Measurements from ENCODE around the gene POR. TPM values are rescaled to one million over a fixed set of nuclear protein-coding genes. Genes with fewer than 3 reads are reported as not detected.

Gene POR
- total RNA-seq, 4 donors from 2014 or later = 10.0 to 122 (median 69.2) TPM

DNA sequence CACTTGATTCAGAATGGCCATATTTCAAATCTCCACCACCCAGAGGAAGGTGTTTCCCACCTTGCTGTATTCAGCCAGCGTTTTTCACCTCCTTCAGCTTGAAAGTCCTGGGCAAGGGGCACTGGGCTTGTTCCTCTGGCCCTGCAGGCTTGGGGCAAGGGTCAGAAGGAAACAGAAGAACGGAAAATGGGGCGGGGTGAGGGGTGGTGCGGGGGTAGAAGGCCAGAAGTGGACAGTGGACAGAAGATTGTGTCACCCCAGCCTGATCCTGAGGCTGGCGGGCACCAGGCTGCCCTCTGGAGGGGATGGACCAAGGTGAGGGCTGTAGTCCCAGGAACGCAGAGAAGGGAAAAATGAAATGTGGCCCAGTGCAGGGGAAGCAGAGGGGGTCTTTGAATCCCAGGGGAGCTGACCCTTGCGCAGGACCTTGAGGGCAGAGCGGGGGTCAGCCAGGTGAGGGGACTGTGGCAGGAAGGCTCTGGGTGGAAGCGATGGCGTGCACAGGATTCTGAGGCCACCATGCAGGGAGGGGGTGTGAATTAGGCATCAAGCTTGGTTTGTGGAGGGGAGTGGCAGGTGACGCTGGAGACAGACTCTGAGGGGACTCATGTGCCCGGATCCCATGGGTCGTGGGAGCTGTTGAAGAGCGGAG is 56.5 kb downstream of the POR start:
- Histone ChIP-seq H3K4me3 (no peak overlapping the region), H3K27ac (no peak overlapping the region), H3K4me1 (peaks cover 0 to 22% of the 10 kb centered on the region in 2 donors), H3K9me3 (no peaks in the 10 kb centered on the region), H3K36me3 (no peaks in the 10 kb centered on the region), H3K27me3 (no peaks in the 10 kb centered on the region)
- intact Hi-C loops (cut with DNase I; ENCODE audit: low total_unique reads) = no loop called here
- DNase-seq = no peak
- TF ChIP-seq POLR2A (IDR thresholded peaks at IDR 0.05) = no peak
- TF ChIP-seq, protein P1, sequence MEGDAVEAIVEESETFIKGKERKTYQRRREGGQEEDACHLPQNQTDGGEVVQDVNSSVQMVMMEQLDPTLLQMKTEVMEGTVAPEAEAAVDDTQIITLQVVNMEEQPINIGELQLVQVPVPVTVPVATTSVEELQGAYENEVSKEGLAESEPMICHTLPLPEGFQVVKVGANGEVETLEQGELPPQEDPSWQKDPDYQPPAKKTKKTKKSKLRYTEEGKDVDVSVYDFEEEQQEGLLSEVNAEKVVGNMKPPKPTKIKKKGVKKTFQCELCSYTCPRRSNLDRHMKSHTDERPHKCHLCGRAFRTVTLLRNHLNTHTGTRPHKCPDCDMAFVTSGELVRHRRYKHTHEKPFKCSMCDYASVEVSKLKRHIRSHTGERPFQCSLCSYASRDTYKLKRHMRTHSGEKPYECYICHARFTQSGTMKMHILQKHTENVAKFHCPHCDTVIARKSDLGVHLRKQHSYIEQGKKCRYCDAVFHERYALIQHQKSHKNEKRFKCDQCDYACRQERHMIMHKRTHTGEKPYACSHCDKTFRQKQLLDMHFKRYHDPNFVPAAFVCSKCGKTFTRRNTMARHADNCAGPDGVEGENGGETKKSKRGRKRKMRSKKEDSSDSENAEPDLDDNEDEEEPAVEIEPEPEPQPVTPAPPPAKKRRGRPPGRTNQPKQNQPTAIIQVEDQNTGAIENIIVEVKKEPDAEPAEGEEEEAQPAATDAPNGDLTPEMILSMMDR (IDR thresholded peaks at IDR 0.05) = no peak

DNA sequence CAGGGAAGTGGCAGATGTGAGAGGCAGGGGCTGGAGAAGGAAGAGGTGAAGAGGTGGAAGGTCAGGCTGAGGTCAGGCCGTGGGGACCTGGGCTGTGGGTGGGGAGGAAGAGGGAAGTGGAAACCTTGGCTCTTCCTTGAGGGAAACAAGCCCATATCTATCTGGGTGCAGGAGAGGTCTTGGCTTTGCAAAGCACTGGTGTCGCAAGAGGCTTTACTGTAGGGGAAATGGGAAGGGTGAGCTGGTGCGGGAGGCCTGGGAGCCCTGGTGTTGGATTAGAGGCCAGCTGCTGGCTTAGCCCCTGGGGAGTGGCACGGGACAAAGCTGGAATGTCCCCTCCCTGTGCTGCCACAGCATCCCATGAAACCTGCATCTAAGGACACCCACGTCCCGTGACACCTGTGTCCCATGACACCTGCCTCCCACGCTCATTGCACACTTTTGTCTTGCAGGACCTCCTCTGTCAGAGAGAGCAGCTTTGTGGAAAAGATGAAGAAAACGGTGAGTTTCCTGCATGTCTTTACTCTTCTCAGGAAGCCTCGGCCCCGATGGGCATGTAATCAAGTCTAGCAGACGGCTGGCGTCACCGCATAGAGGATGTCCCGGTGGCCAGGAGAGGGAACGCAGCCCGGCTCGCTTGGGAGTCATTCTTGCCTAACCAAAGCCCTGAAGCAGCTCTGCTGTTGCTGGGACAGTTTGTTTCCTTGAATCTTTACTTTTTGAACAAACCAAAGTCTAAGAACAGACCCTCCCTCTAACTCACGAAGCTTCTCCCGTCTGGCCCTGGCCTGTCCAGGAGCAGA is 57.2 kb downstream of the POR start:
- DNase-seq = peak in 1 of 2 donors; percentile 39
- no peaks in the 10 kb centered on the region for H3K9me3 ChIP-seq
- intact Hi-C loops (cut with DNase I; ENCODE audit: low total_unique reads) = no loop called here
- TF ChIP-seq POLR2A (IDR thresholded peaks at IDR 0.05) = no peak
- TF ChIP-seq, protein P1 (IDR thresholded peaks at IDR 0.05) = no peak
- H3K27ac ChIP-seq = peak overlapping the region; percentile 7 to 25
- H3K4me3 ChIP-seq = no peak overlapping the region
- H3K27me3 ChIP-seq = no peaks in the 10 kb centered on the region
- H3K4me1 ChIP-seq = peaks cover 0 to 18% of the 10 kb centered on the region in 2 donors
- H3K36me3 ChIP-seq = no peaks in the 10 kb centered on the region

DNA sequence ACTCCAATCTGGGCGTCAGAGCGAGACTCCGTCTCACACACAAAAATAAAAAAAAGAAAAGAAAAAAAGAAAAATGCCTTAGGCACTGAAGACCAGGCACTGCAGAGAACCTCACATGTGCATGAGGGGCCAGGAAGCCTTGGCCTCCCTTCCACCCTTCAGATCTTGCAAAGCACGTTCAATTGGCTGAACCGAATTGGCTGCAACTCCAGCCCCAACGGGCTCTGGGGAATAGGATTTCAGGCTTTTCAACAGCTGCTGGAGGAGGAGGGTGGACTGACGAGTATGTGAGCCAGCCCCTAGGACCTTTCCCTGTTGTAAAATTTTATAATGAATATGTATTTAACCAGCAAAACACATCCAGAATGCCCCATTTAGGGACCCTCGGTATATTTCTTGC is 62.8 kb downstream of the POR start:
- no peaks in the 10 kb centered on the region for H3K27me3 ChIP-seq
- H3K36me3 ChIP-seq = no peaks in the 10 kb centered on the region
- no peak overlapping the region for H3K4me3 ChIP-seq
- peak; percentile 52 to 74 for DNase-seq
- no peak overlapping the region for H3K27ac ChIP-seq
- no peaks in the 10 kb centered on the region for H3K4me1 ChIP-seq
- no peaks in the 10 kb centered on the region for H3K9me3 ChIP-seq
- intact Hi-C loops (cut with DNase I; ENCODE audit: low total_unique reads) = no loop called here
- TF ChIP-seq, protein P1 (IDR thresholded peaks at IDR 0.05) = no peak
- TF ChIP-seq POLR2A (IDR thresholded peaks at IDR 0.05) = no peak

DNA sequence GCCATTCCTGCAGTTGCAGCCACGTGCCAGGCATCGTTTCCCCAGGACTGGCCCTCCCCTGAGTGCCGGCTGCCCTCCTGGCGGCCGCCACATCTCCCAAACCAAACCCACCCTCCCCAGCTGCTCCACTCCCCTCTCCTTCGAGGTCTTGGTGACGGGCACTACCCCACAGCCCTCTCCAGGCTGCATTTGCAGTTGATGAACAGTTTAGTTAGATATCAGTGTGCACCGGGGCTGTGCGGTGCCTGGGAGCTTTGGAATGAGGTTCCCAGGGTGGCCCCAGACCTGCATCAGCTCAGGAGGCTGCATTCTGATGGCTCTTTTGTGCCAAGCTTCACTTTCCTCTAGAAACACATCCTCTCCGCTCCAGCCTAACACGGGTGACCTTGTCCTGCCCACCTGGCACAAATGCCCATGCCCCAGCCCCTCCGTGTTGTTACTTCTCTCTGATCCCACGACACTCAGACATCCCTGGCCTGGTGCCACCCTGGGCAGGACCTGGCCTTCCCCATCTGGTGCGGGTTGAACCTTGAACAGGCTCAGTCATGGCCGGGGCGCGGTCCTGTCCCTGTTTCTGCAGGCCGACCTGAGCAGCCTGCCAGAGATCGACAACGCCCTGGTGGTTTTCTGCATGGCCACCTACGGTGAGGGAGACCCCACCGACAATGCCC is 64.9 kb downstream of the POR start:
- no peaks in the 10 kb centered on the region for H3K9me3 ChIP-seq
- intact Hi-C loops (cut with DNase I; ENCODE audit: low total_unique reads) = no loop called here
- H3K27me3 ChIP-seq = no peaks in the 10 kb centered on the region
- no peak overlapping the region for H3K27ac ChIP-seq
- H3K4me1 ChIP-seq = no peaks in the 10 kb centered on the region
- H3K4me3 ChIP-seq = no peak overlapping the region
- peak in 1 of 2 donors; percentile 36 for DNase-seq
- H3K36me3 ChIP-seq = no peaks in the 10 kb centered on the region
- TF ChIP-seq POLR2A (IDR thresholded peaks at IDR 0.05) = no peak
- TF ChIP-seq, protein P1 (IDR thresholded peaks at IDR 0.05) = no peak

Data from uterus (tissue), 4 donors.